ENCODE measurements around the gene PHLPP1. TPM values are rescaled to one million over a fixed set of nuclear protein-coding genes. Genes with fewer than 3 reads are reported as not detected.
"Not testable (repeated sequence)": the region's sequence is repeated elsewhere in the genome, so short reads cannot be mapped to it uniquely, and the experiment has no call there.

Gene PHLPP1
- total and polyA plus RNA-seq, 2 of the 4 experiments (the other 2 are of a cell fraction): 3.3 to 3.6 TPM

GRCh38 chr18:62912885-62913284 is 197.5 kb downstream of the PHLPP1 start (continued):
- TF ChIP-seq RFX5 (IDR thresholded peaks at IDR 0.05; ENCODE audit: low read depth, low read length): no peak
- TF ChIP-seq CEBPB (IDR thresholded peaks at IDR 0.05; ENCODE audit: low read depth, low read length): no peak
- TF ChIP-seq NFE2L2 (IDR thresholded peaks at IDR 0.05; ENCODE audit: low read depth, low read length): no peak
- no peak for TF ChIP-seq BHLHE40 (IDR thresholded peaks at IDR 0.05; ENCODE audit: low read depth, low read length)
- no peak for TF ChIP-seq MAFK (IDR thresholded peaks at IDR 0.05; ENCODE audit: low read depth, low read length)

- H2BK20ac ChIP-seq (ENCODE audit: low read depth, low read length); H3K18ac ChIP-seq (ENCODE audit: low read depth, low read length); dilution Hi-C loops (cut with HindIII; ENCODE audit: low sequenced_read_pairs, unreplicated experiment); H2AFZ ChIP-seq (replicated peaks; ENCODE audit: low read length, poor library complexity); H2AK5ac ChIP-seq (ENCODE audit: low read depth, low read length); H3K9me3 ChIP-seq (ENCODE audit: control insufficient read depth, insufficient read depth, low read length); H4K20me1 ChIP-seq (ENCODE audit: insufficient read depth, low read length); H3K36me3 ChIP-seq (ENCODE audit: control insufficient read depth, insufficient read depth, low read length); H4K91ac ChIP-seq (ENCODE audit: insufficient read depth, low read depth, low read length); ATAC-seq (ENCODE audit: low read depth); H4K8ac ChIP-seq (ENCODE audit: low read depth in 2 of 2, low read length in 2 of 2); DNase-seq; BruUV-seq (replicated peaks); H3K4me1 ChIP-seq (ENCODE audit: control insufficient read depth, insufficient read depth, low read length); H3K9me1 ChIP-seq (ENCODE audit: insufficient read depth, low read length); H3K56ac ChIP-seq (ENCODE audit: extremely low read depth, insufficient read depth, low read length); H3K27ac ChIP-seq (ENCODE audit: insufficient read depth, low read length); H3K79me1 ChIP-seq (ENCODE audit: low read depth in 1 of 2, low read length in 2 of 2); intact Hi-C loops (cut with micrococcal nuclease); H3K4me3 ChIP-seq (ENCODE audit: insufficient read depth, low read depth, low read length); H2BK15ac ChIP-seq (ENCODE audit: low read depth, low read length); H3K9ac ChIP-seq (ENCODE audit: low read depth, low read length); H3K14ac ChIP-seq (replicated peaks; ENCODE audit: low read depth, low read length); H2BK120ac ChIP-seq (ENCODE audit: low read depth, low read length); H2AK9ac ChIP-seq (replicated peaks; ENCODE audit: low read depth, low read length, poor library complexity); POLR2A ChIA-PET (ENCODE audit: unreplicated experiment); H3K27me3 ChIP-seq (ENCODE audit: control insufficient read depth, insufficient read depth, low read length); H3K23ac ChIP-seq (ENCODE audit: low read depth, low read length); H3K4ac ChIP-seq (ENCODE audit: low read depth, low read length); H3K4me2 ChIP-seq (ENCODE audit: low read depth, low read length); H4K5ac ChIP-seq (ENCODE audit: low read depth, low read length); H2BK5ac ChIP-seq (ENCODE audit: low read depth, low read length, poor library complexity, severe bottlenecking); in situ Hi-C loops (cut with MboI; ENCODE audit: low sequenced_read_pairs): not testable (repeated sequence)
- CTCF ChIA-PET: interaction anchor here (1.3 kb wide), 1 partner anchor 13 kb away, joined by 3 read pairs; no protein-coding TSS in a partner anchor
- WGBS, 2 experiments (ENCODE audit: extremely low coverage in 2 of 2, insufficient read length in 1 of 2): no CpG with 5 or more reads among the region's 7 CpGs
These were observed 198.5 kb downstream of the PHLPP1 start for GRCh38 chr18:62913824-62914223.

Measured in IMR-90 (cell line).